CD1c-positive myeloid dendritic cell (primary cell): ENCODE data around the gene ACTR3.
A peak's percentile ranks its signal among the peaks of the same experiment; 100 is the strongest.

ENCODE experiments used
- DNase-seq: peaks from one replicate; pipeline ENCODE4 v3.0.0-alpha.2; 2016; ENCODE audit errors: extremely low spot score

The ACTR3 gene

DNA sequence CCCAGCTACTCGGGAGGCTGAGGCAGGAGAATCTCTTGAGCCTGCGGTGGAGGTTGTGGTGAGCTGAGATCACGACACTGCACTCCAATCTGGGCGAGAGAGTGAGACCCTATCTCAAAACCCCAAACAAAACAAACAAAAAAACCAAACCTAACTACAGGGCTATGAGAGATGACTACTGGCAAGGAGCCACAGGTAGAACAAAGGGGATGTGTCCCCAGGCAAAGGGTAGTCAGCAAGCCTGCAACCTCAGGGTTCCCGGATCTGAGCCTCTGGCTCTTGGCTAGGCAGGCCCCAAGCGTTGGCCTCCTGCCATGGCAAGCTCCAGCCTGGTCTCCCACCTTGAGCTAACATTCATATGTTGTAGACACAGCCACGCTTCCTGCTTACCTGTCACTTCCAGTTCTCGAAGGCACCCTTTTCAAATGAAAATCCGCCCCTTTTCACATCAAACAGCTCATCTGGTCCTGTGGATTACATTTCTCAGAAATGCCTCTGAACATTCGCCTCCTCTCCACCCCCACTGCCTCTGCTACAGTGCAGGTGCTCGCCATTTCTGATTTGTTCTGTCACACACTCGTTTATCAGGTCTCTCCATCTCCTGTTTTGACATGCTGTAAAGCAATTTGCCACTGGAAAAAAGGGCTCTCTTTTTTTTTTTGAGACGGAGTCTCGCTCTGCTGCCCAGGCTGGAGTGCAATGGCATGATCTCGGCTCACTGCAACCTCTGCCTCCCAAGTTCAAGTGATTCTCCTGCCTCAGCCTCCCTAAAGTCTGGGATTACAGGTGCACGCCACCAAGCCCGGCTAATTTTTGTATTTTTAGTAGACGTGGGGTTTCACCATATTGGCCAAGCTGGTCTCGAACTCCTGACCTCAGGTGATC lies 13.1 kb upstream of the ACTR3 start:
- peak; percentile 51 for DNase-seq

DNA sequence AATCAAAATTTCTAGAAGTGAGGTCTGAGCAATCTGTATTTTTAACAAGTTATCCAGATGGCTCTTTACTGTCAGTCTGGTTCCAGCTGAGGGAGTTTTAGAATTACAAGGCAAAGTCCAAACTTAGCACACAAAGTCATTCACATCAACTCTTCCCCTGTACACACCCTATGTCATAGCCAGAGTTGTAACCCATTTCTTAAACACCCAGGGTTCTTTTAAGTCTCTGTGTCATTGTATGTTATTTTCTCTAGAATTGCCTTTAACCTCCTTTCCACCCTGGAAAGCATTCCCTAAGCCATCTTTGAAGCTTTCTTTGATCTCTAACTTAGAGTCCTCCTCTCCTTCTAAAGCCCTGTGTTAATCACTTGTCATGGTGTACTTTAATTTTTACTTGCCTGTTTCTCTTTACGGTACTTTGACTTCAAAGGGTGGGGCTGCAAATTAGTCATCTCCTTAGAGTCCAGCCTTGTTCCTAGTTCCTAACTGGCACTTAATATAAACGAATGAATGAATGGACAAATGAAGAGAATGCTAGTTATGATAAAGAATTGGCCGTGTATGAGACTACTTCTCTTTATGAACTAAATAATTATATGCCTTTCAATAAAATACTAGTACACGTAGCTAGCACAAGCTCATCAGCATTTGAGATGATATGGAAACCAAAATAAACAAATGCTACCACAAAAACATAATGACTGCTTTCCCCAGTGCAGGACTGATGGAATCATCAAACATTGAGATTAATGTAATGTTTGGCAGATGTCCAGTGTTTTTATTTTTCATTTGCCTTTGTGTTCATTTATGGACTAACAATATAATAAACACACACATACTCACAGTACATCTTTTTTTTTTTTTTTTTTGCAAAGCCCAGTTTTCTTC lies 11.9 kb upstream of the ACTR3 start:
- DNase-seq = peak; percentile 52

DNA sequence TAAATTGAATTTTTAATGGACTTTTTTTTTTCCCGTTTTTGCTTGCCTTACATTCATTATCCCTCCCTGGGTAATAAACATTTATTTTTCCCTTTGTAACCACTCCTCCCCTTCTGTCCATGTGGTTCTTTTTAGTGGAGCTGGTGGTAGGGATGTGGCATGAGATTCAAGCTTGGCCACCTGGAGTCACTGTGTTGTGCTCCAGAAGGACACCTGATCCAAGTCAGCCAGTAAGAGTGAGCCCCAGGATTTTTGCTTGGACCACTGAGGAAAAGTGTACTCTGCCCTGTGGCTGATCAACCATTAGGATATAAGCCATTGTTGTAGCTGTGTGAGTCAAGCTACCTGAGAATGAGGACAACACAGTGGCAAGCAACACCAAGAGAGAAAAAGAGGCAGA lies 11.1 kb upstream of the ACTR3 start:
- no peak for DNase-seq

DNA sequence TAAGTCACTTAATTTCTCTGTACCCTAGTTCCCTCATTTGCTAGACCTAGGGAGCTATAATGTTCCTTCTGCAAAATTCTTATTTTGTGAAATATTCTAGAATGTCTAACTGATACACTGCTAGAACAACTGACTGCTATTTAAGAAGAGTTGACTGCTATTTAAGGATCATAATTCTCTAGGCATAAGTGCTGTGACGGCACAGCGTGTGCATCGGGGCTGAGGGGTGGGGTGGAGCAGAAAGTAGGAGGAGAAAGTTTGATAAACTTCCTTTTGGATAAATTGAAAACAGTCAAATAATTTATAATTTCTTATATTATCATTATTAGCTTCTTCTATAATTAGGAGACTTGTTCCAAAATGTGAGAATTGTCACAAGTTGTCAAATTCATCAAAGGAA lies 10.4 kb upstream of the ACTR3 start:
- no peak for DNase-seq

DNA sequence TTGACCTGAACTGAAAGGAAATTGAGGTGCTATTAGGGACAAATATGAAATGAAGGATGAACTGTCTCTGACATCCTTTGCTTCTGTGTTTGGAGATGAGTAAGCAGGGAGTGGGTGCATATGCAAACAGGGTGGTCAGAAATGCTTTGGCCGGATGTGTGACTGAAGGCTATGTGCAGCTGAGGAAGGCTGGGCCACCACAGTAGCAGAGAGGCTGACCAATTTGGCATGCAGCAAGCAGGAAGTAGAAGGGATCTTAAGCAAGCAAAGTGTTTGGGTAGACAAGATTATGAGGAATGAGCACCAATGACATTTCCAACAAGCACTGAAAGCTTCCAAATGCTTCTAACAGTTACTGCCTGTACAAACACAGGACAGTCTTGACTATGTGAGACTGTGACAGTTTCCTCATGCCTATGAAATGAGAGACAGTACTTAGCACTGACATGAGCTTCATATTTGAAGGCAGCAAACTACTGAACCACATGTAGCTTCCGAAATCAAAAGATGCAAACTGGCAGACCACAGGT lies 3.3 kb upstream of the ACTR3 start:
- peak; percentile 88 for DNase-seq

DNA sequence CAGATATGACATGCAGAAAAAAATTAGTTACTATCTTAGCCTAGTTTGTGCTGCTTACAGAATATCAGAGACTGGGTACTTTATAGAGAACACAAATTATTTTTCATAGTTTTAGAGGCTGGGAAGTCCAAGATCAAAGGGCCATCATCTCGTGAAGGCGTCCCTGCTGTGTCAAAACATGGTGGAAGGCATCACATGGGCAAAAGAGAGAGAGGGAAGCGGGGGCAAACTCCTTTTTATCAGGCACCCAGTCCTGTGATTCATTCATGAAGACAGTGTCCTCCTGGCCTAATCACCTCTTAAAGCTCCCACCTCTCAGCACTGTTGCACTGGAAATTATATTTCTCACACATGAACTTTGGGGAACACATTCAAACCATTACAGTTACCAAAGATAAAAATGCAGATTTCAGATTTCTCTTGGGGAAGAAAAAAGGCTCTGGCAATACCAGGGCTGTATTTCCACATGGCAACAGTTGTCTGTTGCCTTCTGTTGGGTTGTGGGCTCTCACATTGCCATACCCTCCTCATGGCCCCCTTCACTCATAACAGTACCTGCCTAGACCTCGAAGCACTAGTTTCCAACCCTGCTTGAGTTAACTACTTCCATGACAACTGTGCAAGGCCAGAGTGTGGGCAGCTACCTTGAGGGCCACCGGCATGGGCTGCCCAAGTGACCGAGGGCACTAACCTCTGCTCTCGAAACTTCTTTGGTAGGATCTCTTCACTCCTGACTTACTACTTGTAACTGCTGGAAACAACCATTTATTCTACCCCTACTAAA lies 2.7 kb upstream of the ACTR3 start:
- no peak for DNase-seq

DNA sequence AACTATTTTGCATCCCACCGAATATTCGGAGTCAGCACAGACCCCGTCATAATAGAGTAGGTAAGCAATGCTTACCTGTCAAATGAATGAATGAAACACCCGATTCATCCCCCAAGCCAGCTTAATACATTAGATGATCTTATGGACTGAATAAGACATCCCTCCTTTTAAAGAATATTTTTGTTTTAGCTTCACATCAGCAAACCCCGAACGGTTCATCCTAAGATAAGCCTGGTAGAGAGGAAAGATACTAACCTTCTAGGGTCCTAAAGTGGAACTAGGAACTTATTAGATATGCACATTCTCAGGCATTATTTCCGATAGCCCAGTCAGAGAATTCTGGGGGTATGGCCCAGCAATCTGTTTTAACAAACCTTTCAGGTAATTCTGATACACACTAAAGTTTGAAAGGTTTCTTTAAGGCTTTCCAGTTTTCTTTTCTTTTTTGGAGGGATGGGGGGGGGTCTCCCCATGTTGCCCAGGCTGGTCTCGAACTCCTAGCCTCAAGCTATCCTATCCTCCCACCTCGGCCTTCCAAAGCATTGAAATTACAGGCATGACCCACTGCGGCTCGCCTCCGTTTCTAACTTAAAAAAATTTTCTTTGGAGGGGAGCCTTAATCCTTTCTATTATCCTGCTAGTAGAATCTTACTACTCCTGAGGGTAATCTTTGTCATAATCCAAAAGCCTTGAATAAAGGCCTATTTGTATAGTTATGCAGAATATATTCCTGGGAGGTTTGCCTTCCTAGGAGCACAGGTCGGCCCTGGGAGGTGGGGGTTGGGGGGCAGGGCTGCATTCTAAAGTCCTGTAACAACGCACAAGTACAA lies 1.0 kb upstream of the ACTR3 start:
- no peak for DNase-seq

DNA sequence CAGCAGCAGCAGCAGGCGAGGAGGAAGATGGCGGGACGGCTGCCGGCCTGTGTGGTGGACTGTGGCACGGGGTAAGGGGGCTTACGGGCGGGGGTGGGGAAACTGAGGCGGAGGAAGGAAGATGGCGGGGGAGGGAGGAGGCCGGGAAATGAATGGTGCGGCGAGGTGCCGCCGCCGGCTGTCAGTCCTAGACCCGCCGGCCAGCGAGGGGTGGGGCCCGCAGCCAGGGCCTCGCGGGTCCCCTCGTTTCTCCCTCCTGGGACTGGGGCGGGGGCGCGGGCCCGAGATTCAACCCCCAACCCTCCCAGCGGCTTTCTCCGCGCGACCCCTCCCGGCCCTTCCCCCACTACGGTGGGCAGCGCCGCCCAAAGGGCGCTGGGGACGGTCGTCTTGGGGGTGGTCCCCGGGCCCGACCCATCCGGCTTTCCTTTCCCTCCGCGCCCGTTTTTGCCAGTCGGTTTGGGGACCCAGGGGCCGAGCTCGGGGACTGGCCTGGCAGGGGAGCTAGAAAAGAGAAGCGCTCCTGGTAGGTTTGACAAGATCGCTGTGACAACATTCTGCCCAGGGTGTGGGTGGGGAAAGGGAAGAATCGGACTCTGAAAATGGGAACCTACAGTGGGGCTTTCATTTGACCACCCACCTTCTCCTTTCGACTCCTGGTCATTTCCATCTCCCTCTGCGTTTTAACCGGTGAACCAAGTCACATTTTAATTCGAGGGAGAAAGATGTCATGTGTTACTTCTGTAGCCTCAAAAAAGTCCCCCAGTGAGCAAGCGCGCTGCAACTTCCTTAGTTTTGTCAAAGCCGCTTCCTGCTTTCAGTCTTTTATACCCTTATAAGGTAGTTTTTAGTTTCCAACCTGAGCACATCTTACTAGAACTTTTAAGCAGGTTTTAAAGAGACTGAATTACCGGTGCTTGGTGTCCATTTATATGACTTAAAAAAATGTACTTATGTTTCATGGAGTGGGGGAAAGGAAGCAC lies 655 bp downstream of the ACTR3 start:
- peak; percentile 97 for DNase-seq

DNA sequence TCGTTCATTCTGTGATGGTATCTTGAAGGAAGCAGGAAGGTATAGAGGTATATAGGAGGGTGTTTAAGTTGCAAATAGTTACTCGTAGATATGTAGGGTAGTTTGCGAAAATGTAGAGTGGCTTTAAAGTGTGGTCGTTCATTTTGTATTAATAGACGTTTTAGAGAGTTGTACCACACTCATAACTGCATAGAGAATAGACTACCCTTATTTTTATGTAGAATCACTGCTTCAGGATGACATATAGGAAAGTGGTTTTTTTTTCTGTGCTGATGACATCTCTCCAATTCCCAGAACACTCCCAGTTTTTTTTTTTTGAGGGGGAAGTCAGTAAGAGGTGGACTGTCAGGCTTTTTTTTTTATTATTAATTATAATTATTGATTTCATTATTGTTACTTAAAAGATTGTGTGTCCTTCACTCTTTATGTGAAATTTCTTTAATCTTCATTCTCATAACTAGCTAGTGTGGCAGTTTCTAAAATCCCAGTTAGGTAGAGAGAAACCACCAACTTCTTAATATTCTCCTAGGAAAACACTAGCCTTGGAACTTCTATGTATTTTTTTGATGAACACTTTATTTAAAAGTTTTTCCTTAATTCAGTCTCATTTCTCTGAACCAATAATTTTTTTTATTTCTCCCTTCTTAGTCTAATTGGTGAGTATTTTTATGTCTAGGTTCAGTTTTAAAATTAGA lies 1.5 kb downstream of the ACTR3 start:
- peak; percentile 44 for DNase-seq

DNA sequence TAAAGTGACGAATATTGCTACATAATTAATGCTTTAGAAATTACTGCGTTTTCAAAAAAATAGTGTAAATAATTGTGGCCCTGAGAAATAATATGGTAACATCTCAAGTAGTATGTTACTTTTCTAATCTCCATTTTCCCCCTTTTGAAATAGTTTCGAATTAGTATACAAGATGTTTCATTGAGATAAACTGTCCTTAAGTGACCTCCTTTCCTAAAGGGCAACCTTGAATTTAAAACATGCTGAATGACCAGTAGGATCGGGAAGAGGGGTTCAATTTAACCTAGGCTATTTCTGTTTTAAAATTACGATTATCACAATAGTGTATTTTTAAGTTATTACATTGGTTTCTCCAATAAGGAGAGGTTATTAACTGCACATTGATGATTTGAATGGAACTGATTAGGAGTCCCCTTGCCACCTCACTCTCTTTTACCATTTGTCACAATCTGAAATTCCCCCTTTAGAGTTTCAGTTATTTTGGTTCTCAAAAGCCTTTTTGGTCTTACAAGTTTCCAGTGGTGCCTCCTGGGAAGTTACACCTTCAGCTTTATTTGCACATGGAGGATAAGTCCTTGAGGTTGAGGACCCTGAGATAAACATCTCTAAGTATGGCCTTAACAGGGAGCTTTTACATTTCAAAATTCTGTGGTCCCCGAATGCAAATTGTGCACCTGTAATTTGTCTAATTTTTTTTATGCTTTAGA lies 2.3 kb downstream of the ACTR3 start:
- DNase-seq = no peak

DNA sequence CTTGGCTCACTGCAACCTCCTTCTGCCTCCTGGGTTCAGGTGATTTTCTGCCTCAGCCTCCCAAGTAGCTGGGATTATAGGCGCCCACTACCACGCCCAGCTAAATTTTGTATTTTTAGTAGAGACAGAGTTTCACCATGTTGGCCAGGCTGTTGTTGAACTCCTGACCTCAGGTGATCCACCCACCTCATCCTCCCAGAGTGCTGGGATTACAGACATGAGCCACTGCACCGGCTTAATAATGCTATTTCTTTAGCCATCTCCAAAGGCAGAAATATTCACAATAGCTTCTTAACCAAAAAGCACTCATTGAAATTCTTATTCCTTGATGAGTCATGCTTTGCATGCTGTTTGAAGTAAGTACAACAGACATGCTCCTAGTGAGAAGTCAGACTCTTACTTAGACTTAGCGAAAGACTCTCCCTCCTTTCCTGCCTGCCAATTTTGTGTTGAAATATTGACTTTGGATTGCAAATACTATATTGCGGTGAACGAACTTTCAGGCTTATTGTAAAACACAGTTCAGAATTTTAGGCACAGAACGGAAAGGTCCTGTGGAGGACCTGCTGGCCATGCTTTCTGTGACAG lies 4.4 kb downstream of the ACTR3 start:
- peak; percentile 47 for DNase-seq

DNA sequence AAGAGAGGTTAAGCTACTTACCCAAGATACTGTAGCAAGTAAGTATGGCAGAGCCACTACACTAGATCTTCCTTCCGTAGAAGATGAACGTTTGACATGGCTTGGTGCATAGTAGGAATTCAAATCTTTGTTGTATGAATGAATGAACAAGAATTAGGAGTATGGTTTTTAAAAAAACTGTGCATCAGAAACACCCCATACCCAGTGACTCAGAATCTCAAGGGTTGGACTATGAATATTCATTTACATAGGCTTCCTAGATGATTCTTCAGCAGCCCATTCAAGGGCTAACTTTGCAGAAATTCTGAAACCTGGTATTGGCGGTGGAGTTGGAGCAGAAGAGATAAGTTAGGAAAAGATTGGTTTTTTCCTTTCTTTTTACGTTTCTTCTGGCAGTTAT lies 5.4 kb downstream of the ACTR3 start:
- DNase-seq = no peak

DNA sequence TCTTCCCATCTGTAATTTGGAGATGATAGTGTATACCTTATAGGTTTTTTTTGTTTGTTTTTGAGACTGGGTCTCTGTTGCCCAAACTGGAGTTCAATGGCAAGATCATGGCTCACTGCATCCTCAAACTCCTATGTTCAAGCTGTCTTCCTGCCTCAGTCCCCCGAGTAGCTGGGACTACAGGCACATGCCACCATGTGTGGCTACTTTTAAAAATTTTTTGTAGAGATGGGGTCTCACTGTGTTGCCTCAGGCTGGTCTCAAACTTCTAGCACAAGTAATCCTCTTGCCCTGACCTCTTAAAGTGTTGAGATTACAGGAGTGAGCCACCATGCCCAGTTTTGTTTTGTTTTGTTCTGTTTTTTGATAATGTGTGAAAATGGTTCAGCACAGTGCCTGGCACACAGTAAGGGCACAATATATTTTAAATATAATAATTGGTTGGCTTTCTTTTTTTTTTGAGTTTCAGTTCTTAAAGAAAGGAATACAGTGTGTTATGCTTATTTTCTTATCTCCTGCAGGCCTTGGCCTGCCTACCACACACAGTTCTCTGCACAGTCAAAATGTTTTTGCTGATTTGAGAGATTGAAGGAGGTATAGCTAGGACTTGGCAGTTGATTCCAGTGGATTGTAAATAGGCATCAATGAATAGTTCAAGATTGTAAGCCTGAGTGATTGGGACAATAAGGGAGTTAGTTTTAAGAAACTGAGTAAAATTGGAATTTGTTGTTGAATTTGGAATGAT lies 6.1 kb downstream of the ACTR3 start:
- DNase-seq = no peak

DNA sequence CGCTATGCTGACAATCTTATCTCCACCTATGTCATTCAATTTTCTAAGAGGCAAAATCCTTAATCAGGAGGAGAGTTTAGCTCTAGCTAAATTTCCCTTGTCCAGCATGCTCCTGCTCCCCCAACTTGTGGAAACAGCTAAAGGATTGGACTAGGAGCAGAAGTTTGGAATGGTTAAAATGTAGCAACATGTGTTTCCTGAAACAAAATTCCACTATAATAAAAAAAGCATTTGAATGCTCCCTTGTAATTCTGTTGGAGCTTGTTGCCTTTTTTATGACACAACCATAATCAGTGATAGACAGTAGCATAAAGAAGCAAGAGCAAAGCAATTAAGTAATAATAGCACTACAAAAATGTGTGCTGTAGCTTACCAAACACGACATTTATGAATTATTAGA lies 6.9 kb downstream of the ACTR3 start:
- DNase-seq = no peak

DNA sequence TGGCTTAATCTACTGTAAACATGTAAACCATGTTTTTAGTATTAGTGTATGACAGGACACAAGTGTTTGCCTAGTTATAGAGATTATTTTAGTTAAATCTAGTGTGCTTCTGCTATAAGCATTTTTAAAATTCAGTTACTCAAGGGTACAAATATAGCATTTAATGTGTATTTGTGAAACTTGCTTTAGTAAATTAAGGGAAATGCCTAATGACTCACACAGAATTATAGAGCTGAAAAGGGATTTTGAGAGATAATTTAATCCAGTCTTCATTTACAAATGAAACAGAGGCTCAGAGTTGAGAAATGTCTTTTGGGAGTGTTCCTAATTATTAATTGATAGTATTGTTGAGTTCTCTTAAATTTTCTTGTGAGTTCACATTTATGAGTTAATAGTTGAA lies 8.2 kb downstream of the ACTR3 start:
- DNase-seq = no peak

DNA sequence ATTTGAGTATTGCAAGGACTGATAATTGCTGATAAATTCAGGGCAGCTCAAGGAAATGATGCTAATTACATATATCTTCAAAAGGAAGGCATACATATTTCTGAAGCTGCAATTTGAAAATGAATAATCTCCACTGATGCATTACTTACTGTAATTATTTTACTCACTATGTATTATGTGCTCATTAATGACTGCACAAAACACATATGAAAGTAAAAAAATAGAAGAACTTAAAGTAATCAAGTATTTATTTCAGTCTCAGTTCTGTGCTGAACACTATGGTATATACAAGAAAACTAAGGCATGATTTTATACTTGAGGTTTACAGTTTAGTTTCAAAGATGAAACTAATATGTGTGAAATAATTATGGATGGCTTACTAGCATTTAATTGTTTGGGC lies 9.3 kb downstream of the ACTR3 start:
- no peak for DNase-seq

DNA sequence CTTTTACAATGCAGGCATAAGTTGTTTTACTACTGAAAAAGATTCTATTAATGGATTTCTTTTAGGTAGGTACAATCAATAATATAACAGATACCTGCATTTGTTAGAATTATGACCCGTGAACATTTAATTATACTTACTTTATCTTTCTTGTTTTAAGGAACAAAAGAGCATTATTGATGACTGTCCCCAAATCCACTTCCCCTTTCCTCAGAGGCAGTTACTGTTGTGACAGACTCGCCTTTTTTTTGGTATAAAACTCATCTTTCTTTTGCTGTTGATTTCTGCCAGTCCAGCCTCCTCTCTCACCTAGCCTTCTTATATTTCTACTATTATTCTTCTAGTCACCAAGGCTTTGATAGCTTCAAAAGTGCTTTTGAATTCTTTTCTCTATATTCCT lies 12.1 kb downstream of the ACTR3 start:
- peak; percentile 81 for DNase-seq
